Cardiac muscle cell (in vitro differentiated cells and primary cell): ENCODE measurements around the gene MYLK4. TPM values are rescaled to one million over a fixed set of nuclear protein-coding genes. Genes with fewer than 3 reads are reported as not detected.

Experiments used
- DNase-seq, 2 donors: peaks; one replicate each; pipeline versions ENCODE4 v3.0.0 to v3.0.0-alpha.2; 2010 to 2017; ENCODE audit warnings: low read depth in 1 of 2, low spot score in 1 of 2
- H3K27ac ChIP-seq: fragments of 200-600 bp; sonication (generic); 2 replicates; pipeline ENCODE4 v1.5.1; 2016
- H3K27me3 ChIP-seq: fragments of 200-600 bp; sonication (generic); 2 replicates; pipeline ENCODE4 v1.6.0; 2016; ENCODE audit warnings: control low read depth
- H3K36me3 ChIP-seq: fragments of 200-600 bp; sonication (generic); 2 replicates; pipeline ENCODE4 v1.5.1; 2016; ENCODE audit warnings: control low read depth
- H3K4me1 ChIP-seq: fragments of 200-600 bp; sonication (generic); 2 replicates; pipeline ENCODE4 v1.8.1; 2017; ENCODE audit warnings: low read depth, mild to moderate bottlenecking, mixed run types
- H3K4me3 ChIP-seq: fragments of 200-600 bp; sonication (generic); 2 replicates; pipeline ENCODE4 v1.5.1; 2016; ENCODE audit warnings: mild to moderate bottlenecking
- H3K9me3 ChIP-seq: fragments of 200-600 bp; sonication (generic); 2 replicates; pipeline ENCODE4 v1.5.1; 2017; ENCODE audit warnings: low read depth, mild to moderate bottlenecking, control low read depth
- polyA plus RNA-seq: library from polyadenylated mRNA; unstranded; fragments of >200 nt; fragmentation: Nextera tagmentation; extraction: Ambion mirVana; gene quantifications from 2 replicates; pipeline ENCODE4 v1.2.1, GENCODE V29; 2016
- total RNA-seq: library from RNA; depleted of rRNA; stranded (reverse); fragments of >200 nt; gene quantifications from 2 replicates; pipeline ENCODE4 v1.2.3, GENCODE V29; 2016
- TF ChIP-seq, protein P1 (sequence below): IDR thresholded peaks from 2 replicates; pipeline ENCODE4 v1.5.1; 2012; ENCODE audit warnings: low read depth, mild to moderate bottlenecking, low read length

Gene MYLK4
- total and polyA plus RNA-seq, 2 experiments from 2014 or later: 0.23 to 0.69 TPM

DNA sequence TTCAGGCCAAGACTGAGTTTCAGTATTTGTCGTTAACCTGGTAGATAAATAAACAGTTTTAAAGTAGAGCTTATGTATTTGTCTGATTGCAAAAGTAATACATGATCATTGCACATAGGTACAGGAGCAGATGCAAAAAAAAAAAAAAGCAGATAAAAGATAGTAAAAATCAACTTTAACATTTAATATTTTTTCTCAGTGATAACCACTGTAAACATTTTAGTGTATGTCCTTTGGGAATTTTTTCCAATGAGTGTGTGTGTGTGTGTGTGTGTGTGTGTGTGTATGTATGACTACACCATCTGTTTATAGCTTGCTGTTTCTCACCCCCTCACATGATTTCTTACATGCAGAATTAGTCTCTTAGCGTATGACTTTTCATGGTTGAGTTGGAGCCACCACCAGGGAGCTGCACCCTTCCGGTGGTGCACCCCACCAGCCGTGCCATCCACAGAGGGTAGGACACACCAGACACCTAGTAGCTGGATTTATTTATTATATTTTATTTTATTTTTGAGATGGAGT, 40.8 kb upstream of the MYLK4 start:
- Histone ChIP-seq H3K36me3 (no peaks in the 10 kb centered on the region), H3K27me3 (no peaks in the 10 kb centered on the region), H3K4me3 (no peak overlapping the region), H3K27ac (no peak overlapping the region), H3K4me1 (peaks cover 29% of the 10 kb centered on the region), H3K9me3 (no peaks in the 10 kb centered on the region)
- DNase-seq: no peak
- TF ChIP-seq, protein P1, sequence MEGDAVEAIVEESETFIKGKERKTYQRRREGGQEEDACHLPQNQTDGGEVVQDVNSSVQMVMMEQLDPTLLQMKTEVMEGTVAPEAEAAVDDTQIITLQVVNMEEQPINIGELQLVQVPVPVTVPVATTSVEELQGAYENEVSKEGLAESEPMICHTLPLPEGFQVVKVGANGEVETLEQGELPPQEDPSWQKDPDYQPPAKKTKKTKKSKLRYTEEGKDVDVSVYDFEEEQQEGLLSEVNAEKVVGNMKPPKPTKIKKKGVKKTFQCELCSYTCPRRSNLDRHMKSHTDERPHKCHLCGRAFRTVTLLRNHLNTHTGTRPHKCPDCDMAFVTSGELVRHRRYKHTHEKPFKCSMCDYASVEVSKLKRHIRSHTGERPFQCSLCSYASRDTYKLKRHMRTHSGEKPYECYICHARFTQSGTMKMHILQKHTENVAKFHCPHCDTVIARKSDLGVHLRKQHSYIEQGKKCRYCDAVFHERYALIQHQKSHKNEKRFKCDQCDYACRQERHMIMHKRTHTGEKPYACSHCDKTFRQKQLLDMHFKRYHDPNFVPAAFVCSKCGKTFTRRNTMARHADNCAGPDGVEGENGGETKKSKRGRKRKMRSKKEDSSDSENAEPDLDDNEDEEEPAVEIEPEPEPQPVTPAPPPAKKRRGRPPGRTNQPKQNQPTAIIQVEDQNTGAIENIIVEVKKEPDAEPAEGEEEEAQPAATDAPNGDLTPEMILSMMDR: no peak

GRCh38 chr6:2790588-2791449, 40.1 kb upstream of the MYLK4 start:
- H3K9me3 ChIP-seq: no peaks in the 10 kb centered on the region
- no peaks in the 10 kb centered on the region for H3K27me3 ChIP-seq
- H3K36me3 ChIP-seq: no peaks in the 10 kb centered on the region
- TF ChIP-seq, protein P1: peak; percentile 85
- peak overlapping the region; percentile 70 for H3K27ac ChIP-seq
- DNase-seq: peak; percentile 79 to 87
- peaks cover 27% of the 10 kb centered on the region for H3K4me1 ChIP-seq
- H3K4me3 ChIP-seq: no peak overlapping the region

GRCh38 chr6:2786269-2786668, 35.5 kb upstream of the MYLK4 start:
- no peak overlapping the region for H3K4me3 ChIP-seq
- DNase-seq: no peak
- H3K9me3 ChIP-seq: no peaks in the 10 kb centered on the region
- no peaks in the 10 kb centered on the region for H3K36me3 ChIP-seq
- no peaks in the 10 kb centered on the region for H3K27me3 ChIP-seq
- H3K4me1 ChIP-seq: peaks cover 12% of the 10 kb centered on the region
- TF ChIP-seq, protein P1: no peak
- no peak overlapping the region for H3K27ac ChIP-seq

DNA sequence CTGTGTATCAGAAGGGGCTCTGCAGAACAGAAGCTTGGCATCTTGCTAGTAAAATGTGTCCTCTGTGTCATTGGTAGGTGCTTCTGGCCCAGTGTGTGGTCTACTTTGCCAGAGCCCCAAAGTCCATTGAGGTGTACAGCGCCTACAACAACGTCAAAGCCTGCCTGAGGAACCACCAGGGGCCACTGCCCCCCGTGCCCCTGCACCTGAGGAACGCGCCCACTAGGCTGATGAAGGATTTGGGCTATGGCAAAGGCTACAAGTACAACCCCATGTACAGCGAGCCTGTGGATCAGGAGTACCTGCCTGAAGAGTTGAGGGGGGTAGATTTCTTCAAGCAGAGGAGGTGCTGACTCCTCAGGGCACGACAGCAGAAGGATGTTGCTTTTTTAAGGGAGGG, 34.2 kb upstream of the MYLK4 start:
- TF ChIP-seq, protein P1: no peak
- DNase-seq: no peak
- no peaks in the 10 kb centered on the region for H3K9me3 ChIP-seq
- no peak overlapping the region for H3K4me3 ChIP-seq
- H3K27ac ChIP-seq: no peak overlapping the region
- no peaks in the 10 kb centered on the region for H3K27me3 ChIP-seq
- H3K4me1 ChIP-seq: peaks cover 6% of the 10 kb centered on the region
- H3K36me3 ChIP-seq: peaks cover 4% of the 10 kb centered on the region

DNA sequence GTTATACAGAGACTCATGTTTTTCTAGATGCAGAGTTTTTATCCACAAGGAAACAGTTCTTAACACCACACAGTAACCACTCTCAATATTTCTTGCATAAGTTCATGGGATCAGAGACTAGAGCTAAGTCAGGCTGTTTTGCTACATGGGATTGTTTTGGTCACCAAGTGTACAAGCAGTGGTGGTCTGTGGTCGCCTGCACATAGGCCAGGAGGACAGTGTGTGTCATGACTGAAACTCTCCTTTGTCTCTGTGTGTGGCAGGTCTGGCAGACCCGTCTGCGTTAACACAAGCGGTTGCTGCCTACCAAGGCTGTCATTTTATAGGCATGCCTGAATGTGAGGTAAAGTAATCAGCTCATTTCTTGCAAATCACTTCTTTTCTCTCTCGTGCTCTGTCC, 33.3 kb upstream of the MYLK4 start:
- TF ChIP-seq, protein P1: no peak
- Histone ChIP-seq H3K36me3 (peaks cover 13% of the 10 kb centered on the region), H3K4me1 (peaks cover 6% of the 10 kb centered on the region), H3K9me3 (no peaks in the 10 kb centered on the region), H3K27me3 (no peaks in the 10 kb centered on the region), H3K4me3 (no peak overlapping the region), H3K27ac (no peak overlapping the region)
- DNase-seq: no peak
